Measurements from ENCODE around the gene PCBP4. TPM values are rescaled to one million over a fixed set of nuclear protein-coding genes. Genes with fewer than 3 reads are reported as not detected.
A peak's percentile ranks its signal among the peaks of the same experiment; 100 is the strongest.

PCBP4 gene
- total and polyA plus RNA-seq, 2 experiments from 2014 or later = 40.4 to 71.2 TPM

- no peaks in the 10 kb centered on the region for H3K27me3 ChIP-seq (replicated peaks; ENCODE audit: insufficient read depth)
- no peaks in the 10 kb centered on the region for H3K9me2 ChIP-seq (ENCODE audit: insufficient read depth)
- H3F3A ChIP-seq (ENCODE audit: insufficient read depth) = peaks cover 8% of the 10 kb centered on the region
- no peaks in the 10 kb centered on the region for H4K20me1 ChIP-seq (ENCODE audit: insufficient read depth)
- no peak for DNase-seq
- H3K36me3 ChIP-seq (ENCODE audit: low read depth) = no peaks in the 10 kb centered on the region
- H3K4me3 ChIP-seq = no peak overlapping the region
- H3K4me1 ChIP-seq (ENCODE audit: insufficient read depth) = peaks cover 7% of the 10 kb centered on the region
- WGBS, 2 experiments (ENCODE audit: low coverage in 1 of 2, low lambda C conversion rate in 2 of 2, missing lambda C conversion rate in 2 of 2) = 88 to 92% methylated on average over 6 of the region's 6 CpGs
- H3K27ac ChIP-seq = no peak overlapping the region
- in situ Hi-C loops (cut with MboI) = no loop called here
- no peaks in the 10 kb centered on the region for H3K9me3 ChIP-seq (ENCODE audit: low read depth)
- H3K9ac ChIP-seq = no peak overlapping the region
- TF ChIP-seq EZH2 (IDR thresholded peaks at IDR 0.05; ENCODE audit: insufficient read depth, poor library complexity, severe bottlenecking) (no peak), EZH2phosphoT487 (IDR thresholded peaks at IDR 0.05; ENCODE audit: insufficient read depth, low read depth) (no peak)
- no peak overlapping the region for H2AFZ ChIP-seq
- H3K4me2 ChIP-seq (ENCODE audit: unreplicated experiment) = no peak overlapping the region
- peaks cover 45% of the 10 kb centered on the region for H3K79me2 ChIP-seq (ENCODE audit: insufficient read depth)
Observed at GRCh38 chr3:51968883-51969678, 1.8 kb upstream of the PCBP4 start.

- peak overlapping the region; percentile 58 for H3K27ac ChIP-seq
Observed at GRCh38 chr3:51968170-51968775, 1.0 kb upstream of the PCBP4 start.

GRCh38 chr3:51966922-51967383 lies 301 bp downstream of the PCBP4 start:
- Histone ChIP-seq H3K9me2 (ENCODE audit: insufficient read depth) (no peaks in the 10 kb centered on the region), H3K4me3 (peak overlapping the region; percentile 87), H3K4me1 (ENCODE audit: insufficient read depth) (0 out of 2 replicates have a peak, but pooled peaks cover 6% of the 10 kb centered on the region), H3K27me3 (replicated peaks; ENCODE audit: insufficient read depth) (no peaks in the 10 kb centered on the region), H3K79me2 (ENCODE audit: insufficient read depth) (peaks cover 27% of the 10 kb centered on the region), H2AFZ (peak overlapping the region; percentile 68), H3K27ac (no peak overlapping the region), H4K20me1 (ENCODE audit: insufficient read depth) (no peaks in the 10 kb centered on the region), H3K9ac (peak overlapping the region; percentile 84), H3K36me3 (ENCODE audit: low read depth) (no peaks in the 10 kb centered on the region), H3F3A (ENCODE audit: insufficient read depth) (peaks cover 8% of the 10 kb centered on the region), H3K4me2 (ENCODE audit: unreplicated experiment) (peak overlapping the region; percentile 95), H3K9me3 (ENCODE audit: low read depth) (no peaks in the 10 kb centered on the region)
- 8 to 12% methylated on average over 16 to 33 of the region's 33 CpGs for WGBS, 2 experiments (ENCODE audit: low coverage in 1 of 2, low lambda C conversion rate in 2 of 2, missing lambda C conversion rate in 2 of 2)
- no peak for DNase-seq
- no peak for TF ChIP-seq EZH2phosphoT487 (IDR thresholded peaks at IDR 0.05; ENCODE audit: insufficient read depth, low read depth)
- no peak for TF ChIP-seq EZH2 (IDR thresholded peaks at IDR 0.05; ENCODE audit: insufficient read depth, poor library complexity, severe bottlenecking)
- in situ Hi-C loops (cut with MboI) = no loop called here

More at GRCh38 chr3:51968170-51968775, 1.0 kb upstream of the PCBP4 start:
- in situ Hi-C loops (cut with MboI) = no loop called here
- 0 out of 2 replicates have a peak, but pooled peaks cover 6% of the 10 kb centered on the region for H3K4me1 ChIP-seq (ENCODE audit: insufficient read depth)
- peak overlapping the region; percentile 67 for H2AFZ ChIP-seq
- H3K27me3 ChIP-seq (replicated peaks; ENCODE audit: insufficient read depth) = no peaks in the 10 kb centered on the region
- H4K20me1 ChIP-seq (ENCODE audit: insufficient read depth) = no peaks in the 10 kb centered on the region
- H3K36me3 ChIP-seq (ENCODE audit: low read depth) = no peaks in the 10 kb centered on the region
- H3K9me3 ChIP-seq (ENCODE audit: low read depth) = no peaks in the 10 kb centered on the region
- H3K79me2 ChIP-seq (ENCODE audit: insufficient read depth) = peaks cover 40% of the 10 kb centered on the region
- H3K9me2 ChIP-seq (ENCODE audit: insufficient read depth) = no peaks in the 10 kb centered on the region
- H3K4me3 ChIP-seq = peak overlapping the region; percentile 87
- TF ChIP-seq EZH2 (IDR thresholded peaks at IDR 0.05; ENCODE audit: insufficient read depth, poor library complexity, severe bottlenecking) (no peak), EZH2phosphoT487 (IDR thresholded peaks at IDR 0.05; ENCODE audit: insufficient read depth, low read depth) (no peak)
- DNase-seq = peak; percentile 34
- peak overlapping the region; percentile 84 for H3K9ac ChIP-seq
- H3K4me2 ChIP-seq (ENCODE audit: unreplicated experiment) = peak overlapping the region; percentile 94
- peaks cover 8% of the 10 kb centered on the region for H3F3A ChIP-seq (ENCODE audit: insufficient read depth)
- 16 to 28% methylated on average over 4 to 11 of the region's 11 CpGs for WGBS, 2 experiments (ENCODE audit: low coverage in 1 of 2, low lambda C conversion rate in 2 of 2, missing lambda C conversion rate in 2 of 2)

GRCh38 chr3:51966486-51966885 lies 768 bp downstream of the PCBP4 start:
- peak overlapping the region; percentile 84 for H3K9ac ChIP-seq
- no peak overlapping the region for H3K27ac ChIP-seq
- 69 to 73% methylated on average over 4 to 5 of the region's 5 CpGs for WGBS, 2 experiments (ENCODE audit: low coverage in 1 of 2, low lambda C conversion rate in 2 of 2, missing lambda C conversion rate in 2 of 2)
- no peaks in the 10 kb centered on the region for H4K20me1 ChIP-seq (ENCODE audit: insufficient read depth)
- no peak overlapping the region for H2AFZ ChIP-seq
- H3K4me3 ChIP-seq = peak overlapping the region; percentile 87
- H3K9me2 ChIP-seq (ENCODE audit: insufficient read depth) = no peaks in the 10 kb centered on the region
- 0 out of 2 replicates have a peak, but pooled peaks cover 6% of the 10 kb centered on the region for H3K4me1 ChIP-seq (ENCODE audit: insufficient read depth)
- in situ Hi-C loops (cut with MboI) = no loop called here
- no peak for DNase-seq
- TF ChIP-seq EZH2 (IDR thresholded peaks at IDR 0.05; ENCODE audit: insufficient read depth, poor library complexity, severe bottlenecking) (no peak), EZH2phosphoT487 (IDR thresholded peaks at IDR 0.05; ENCODE audit: insufficient read depth, low read depth) (no peak)
- H3F3A ChIP-seq (ENCODE audit: insufficient read depth) = peaks cover 8% of the 10 kb centered on the region
- H3K79me2 ChIP-seq (ENCODE audit: insufficient read depth) = peaks cover 26% of the 10 kb centered on the region; the same call in 1 of the 2 replicates
- H3K4me2 ChIP-seq (ENCODE audit: unreplicated experiment) = peak overlapping the region; percentile 95
- H3K9me3 ChIP-seq (ENCODE audit: low read depth) = no peaks in the 10 kb centered on the region
- H3K36me3 ChIP-seq (ENCODE audit: low read depth) = no peaks in the 10 kb centered on the region
- H3K27me3 ChIP-seq (replicated peaks; ENCODE audit: insufficient read depth) = no peaks in the 10 kb centered on the region

All from GM23248 (cell line).